Measurements from ENCODE around the gene SPOCK1. TPM values are rescaled to one million over a fixed set of nuclear protein-coding genes. Genes with fewer than 3 reads are reported as not detected.

SPOCK1 gene
- total and polyA plus RNA-seq, 4 donors = 0.07 to 0.18 (median 0.17) TPM; not detected in 1

DNA sequence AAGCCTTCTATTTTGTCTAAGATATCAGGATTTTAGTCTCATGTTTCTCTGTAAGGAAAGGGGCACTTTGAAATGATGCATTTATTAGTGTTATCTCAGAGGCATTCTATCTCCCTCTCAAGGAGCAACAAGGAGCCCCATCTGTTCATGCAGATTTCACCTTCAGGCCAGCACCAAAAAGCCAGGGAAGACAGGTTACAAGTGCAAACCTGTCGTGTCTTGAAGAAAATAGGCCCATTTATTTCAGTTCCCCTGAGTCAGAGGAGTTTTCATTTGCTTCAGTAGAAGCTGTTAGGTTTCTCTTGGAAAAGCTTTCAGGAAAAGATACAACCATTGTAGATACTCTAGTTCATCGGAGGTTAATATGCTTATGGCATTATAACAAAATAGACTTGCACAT, 97.2 kb downstream of the SPOCK1 start:
- no peak overlapping the region for H3K27ac ChIP-seq (ENCODE audit: low read depth in 1 of 2, low read length in 2 of 2)
- H3K9ac ChIP-seq (ENCODE audit: low read depth in 1 of 2, low read length in 2 of 2) = no peak overlapping the region
- no peaks in the 10 kb centered on the region for H3K9me3 ChIP-seq (ENCODE audit: control insufficient read depth in 4 of 4, low read length in 3 of 4)
- no peaks in the 10 kb centered on the region for H3K36me3 ChIP-seq (ENCODE audit: control insufficient read depth in 4 of 4, insufficient read depth in 3 of 4, low read depth in 1 of 4, low read length in 3 of 4)
- no peaks in the 10 kb centered on the region for H3K4me1 ChIP-seq (ENCODE audit: control insufficient read depth in 4 of 4, insufficient read depth in 4 of 4, low read length in 3 of 4)
- WGBS = 60% methylated on average over 2 of the region's 2 CpGs
- H3K4me3 ChIP-seq (ENCODE audit: low read depth in 1 of 3, low read length in 3 of 3) = no peak overlapping the region
- TF ChIP-seq, protein P1, sequence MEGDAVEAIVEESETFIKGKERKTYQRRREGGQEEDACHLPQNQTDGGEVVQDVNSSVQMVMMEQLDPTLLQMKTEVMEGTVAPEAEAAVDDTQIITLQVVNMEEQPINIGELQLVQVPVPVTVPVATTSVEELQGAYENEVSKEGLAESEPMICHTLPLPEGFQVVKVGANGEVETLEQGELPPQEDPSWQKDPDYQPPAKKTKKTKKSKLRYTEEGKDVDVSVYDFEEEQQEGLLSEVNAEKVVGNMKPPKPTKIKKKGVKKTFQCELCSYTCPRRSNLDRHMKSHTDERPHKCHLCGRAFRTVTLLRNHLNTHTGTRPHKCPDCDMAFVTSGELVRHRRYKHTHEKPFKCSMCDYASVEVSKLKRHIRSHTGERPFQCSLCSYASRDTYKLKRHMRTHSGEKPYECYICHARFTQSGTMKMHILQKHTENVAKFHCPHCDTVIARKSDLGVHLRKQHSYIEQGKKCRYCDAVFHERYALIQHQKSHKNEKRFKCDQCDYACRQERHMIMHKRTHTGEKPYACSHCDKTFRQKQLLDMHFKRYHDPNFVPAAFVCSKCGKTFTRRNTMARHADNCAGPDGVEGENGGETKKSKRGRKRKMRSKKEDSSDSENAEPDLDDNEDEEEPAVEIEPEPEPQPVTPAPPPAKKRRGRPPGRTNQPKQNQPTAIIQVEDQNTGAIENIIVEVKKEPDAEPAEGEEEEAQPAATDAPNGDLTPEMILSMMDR (IDR thresholded peaks at IDR 0.05; ENCODE audit: low read depth, low read length, missing input control) = no peak
- TF ChIP-seq FOXA1 (IDR thresholded peaks at IDR 0.05) (no peak), RAD21 (IDR thresholded peaks at IDR 0.05) (no peak), HNF4G (IDR thresholded peaks at IDR 0.05) (no peak), YY1 (IDR thresholded peaks at IDR 0.05) (no peak), MAX (IDR thresholded peaks at IDR 0.05) (no peak), GABPA (IDR thresholded peaks at IDR 0.05 in 1 of 2, conservative IDR thresholded peaks at IDR 0.05 in 1 of 2) (no peak), FOXA2 (IDR thresholded peaks at IDR 0.05) (no peak), TAF1 (conservative IDR thresholded peaks at IDR 0.05) (no peak), SP1 (IDR thresholded peaks at IDR 0.05) (no peak), RXRA (IDR thresholded peaks at IDR 0.05) (no peak), JUND (IDR thresholded peaks at IDR 0.05) (no peak), ZBTB33 (IDR thresholded peaks at IDR 0.05) (no peak), EGR1 (IDR thresholded peaks at IDR 0.05; ENCODE audit: low read depth in 2 of 2) (no peak), HNF4A (conservative IDR thresholded peaks at IDR 0.05) (no peak)
- DNase-seq (ENCODE audit: low spot score) = no peak
- no peaks in the 10 kb centered on the region for H3K27me3 ChIP-seq (ENCODE audit: control insufficient read depth in 4 of 4, insufficient read depth in 4 of 4, low read length in 3 of 4)

DNA sequence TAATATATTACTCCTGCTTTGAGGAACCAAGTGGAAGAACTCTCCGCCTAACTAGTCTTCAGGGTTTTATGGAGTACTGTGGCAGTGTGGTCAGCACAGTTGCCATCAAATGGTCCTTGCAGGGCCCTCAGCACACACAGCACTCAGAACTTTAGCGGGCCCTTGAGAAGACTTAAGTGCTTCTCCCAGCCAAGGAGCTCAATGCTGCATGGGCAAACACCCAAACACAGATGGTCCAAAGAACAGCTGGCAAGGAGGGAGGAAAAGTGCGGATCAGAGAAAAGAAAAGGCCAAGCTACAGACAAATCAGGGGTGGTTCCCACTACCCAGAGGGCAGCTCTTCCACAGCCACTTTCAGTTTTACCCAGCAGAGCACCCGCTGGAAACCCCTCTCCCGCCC, 98.6 kb downstream of the SPOCK1 start:
- 79% methylated on average over 5 of the region's 5 CpGs for WGBS
- Histone ChIP-seq H3K27ac (ENCODE audit: low read depth in 1 of 2, low read length in 2 of 2) (no peak overlapping the region), H3K9me3 (ENCODE audit: control insufficient read depth in 4 of 4, low read length in 3 of 4) (no peaks in the 10 kb centered on the region), H3K27me3 (ENCODE audit: control insufficient read depth in 4 of 4, insufficient read depth in 4 of 4, low read length in 3 of 4) (no peaks in the 10 kb centered on the region), H3K36me3 (ENCODE audit: control insufficient read depth in 4 of 4, insufficient read depth in 3 of 4, low read depth in 1 of 4, low read length in 3 of 4) (no peaks in the 10 kb centered on the region), H3K9ac (ENCODE audit: low read depth in 1 of 2, low read length in 2 of 2) (no peak overlapping the region), H3K4me1 (ENCODE audit: control insufficient read depth in 4 of 4, insufficient read depth in 4 of 4, low read length in 3 of 4) (no peaks in the 10 kb centered on the region), H3K4me3 (ENCODE audit: low read depth in 1 of 3, low read length in 3 of 3) (no peak overlapping the region)
- TF ChIP-seq NR2F2 (IDR thresholded peaks at IDR 0.05) (no peak), FOXA2 (IDR thresholded peaks at IDR 0.05) (no peak), HNF4A (conservative IDR thresholded peaks at IDR 0.05) (no peak), GABPA (IDR thresholded peaks at IDR 0.05 in 1 of 2, conservative IDR thresholded peaks at IDR 0.05 in 1 of 2) (no peak), HNF4G (IDR thresholded peaks at IDR 0.05) (no peak), ATF3 (IDR thresholded peaks at IDR 0.05) (no peak), EGR1 (IDR thresholded peaks at IDR 0.05; ENCODE audit: low read depth in 2 of 2) (no peak), SP1 (IDR thresholded peaks at IDR 0.05) (no peak), TAF1 (conservative IDR thresholded peaks at IDR 0.05) (no peak), ZBTB33 (IDR thresholded peaks at IDR 0.05) (no peak), JUND (IDR thresholded peaks at IDR 0.05) (no peak), FOXA1 (IDR thresholded peaks at IDR 0.05) (no peak), YY1 (IDR thresholded peaks at IDR 0.05) (no peak)
- TF ChIP-seq, protein P2, sequence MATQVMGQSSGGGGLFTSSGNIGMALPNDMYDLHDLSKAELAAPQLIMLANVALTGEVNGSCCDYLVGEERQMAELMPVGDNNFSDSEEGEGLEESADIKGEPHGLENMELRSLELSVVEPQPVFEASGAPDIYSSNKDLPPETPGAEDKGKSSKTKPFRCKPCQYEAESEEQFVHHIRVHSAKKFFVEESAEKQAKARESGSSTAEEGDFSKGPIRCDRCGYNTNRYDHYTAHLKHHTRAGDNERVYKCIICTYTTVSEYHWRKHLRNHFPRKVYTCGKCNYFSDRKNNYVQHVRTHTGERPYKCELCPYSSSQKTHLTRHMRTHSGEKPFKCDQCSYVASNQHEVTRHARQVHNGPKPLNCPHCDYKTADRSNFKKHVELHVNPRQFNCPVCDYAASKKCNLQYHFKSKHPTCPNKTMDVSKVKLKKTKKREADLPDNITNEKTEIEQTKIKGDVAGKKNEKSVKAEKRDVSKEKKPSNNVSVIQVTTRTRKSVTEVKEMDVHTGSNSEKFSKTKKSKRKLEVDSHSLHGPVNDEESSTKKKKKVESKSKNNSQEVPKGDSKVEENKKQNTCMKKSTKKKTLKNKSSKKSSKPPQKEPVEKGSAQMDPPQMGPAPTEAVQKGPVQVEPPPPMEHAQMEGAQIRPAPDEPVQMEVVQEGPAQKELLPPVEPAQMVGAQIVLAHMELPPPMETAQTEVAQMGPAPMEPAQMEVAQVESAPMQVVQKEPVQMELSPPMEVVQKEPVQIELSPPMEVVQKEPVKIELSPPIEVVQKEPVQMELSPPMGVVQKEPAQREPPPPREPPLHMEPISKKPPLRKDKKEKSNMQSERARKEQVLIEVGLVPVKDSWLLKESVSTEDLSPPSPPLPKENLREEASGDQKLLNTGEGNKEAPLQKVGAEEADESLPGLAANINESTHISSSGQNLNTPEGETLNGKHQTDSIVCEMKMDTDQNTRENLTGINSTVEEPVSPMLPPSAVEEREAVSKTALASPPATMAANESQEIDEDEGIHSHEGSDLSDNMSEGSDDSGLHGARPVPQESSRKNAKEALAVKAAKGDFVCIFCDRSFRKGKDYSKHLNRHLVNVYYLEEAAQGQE (IDR thresholded peaks at IDR 0.05) = no peak
- DNase-seq (ENCODE audit: low spot score) = no peak
